Heart left ventricle (tissue), 13 donors: Measurements from ENCODE around the gene SPACA4.

Experiments used
- CTCF ChIP-seq, 12 donors: fragments of 200-600 bp; sonication (generic) in 4 of 12; IDR thresholded peaks; one replicate each; pipeline versions ENCODE4 v1.5.0 to v1.8.0; 2018 to 2022; ENCODE audit warnings: antibody characterized with exemption in 12 of 12, mild to moderate bottlenecking in 5 of 12
- POLR2A ChIP-seq, 2 donors: fragments of 450-650 bp; IDR thresholded peaks; one replicate each; pipeline ENCODE4 v1.6.1; 2017; ENCODE audit warnings: antibody characterized with exemption in 2 of 2, mild to moderate bottlenecking in 2 of 2, moderate library complexity in 2 of 2
- donor health status: ischemic (EF 13 %, LVEDD 7.1; RV severe dilation, severe dysfunction).
- donor health status: DM: no; HTN: yes; CAD: no.
- donor health status: DM: no; HTN: no; CAD: no.
- donor health status: ischemic (EF 25% LVEDD 6.9; RV normal size, moderate dysfunction).
- donor health status: ischemic (EF 25% LVEDD 5.7; RV mildly dilated, moderate dysfunction).
- donor health status: ischemic (EF 35%, LVEDD 5.7; RV mildly dilated, moderate dysfunction).
- donor health status: nonischemic (EF 11% LVEDD 7.7; RV severe dilation, severe dysfunction).
- donor health status: DM: yes; HTN: yes; CAD: no.
- donor health status: PGD.
- donor health status: ischemic (EF 29% LVEDD 5.4; RV normal size, mild dysfunction).
- donor health status: nonischemic (EF 23%, LVEDD 6.1; RV moderate dilation, normal function).

- TF ChIP-seq CTCF (IDR thresholded peaks at IDR 0.05) (no peak), POLR2A (IDR thresholded peaks at IDR 0.05) (no peak)
These were observed 7.4 kb downstream of the SPACA4 start for GRCh38 chr19:48613852-48614435.
